COLO668 (cell line): ENCODE results near the gene ERCC6L.
"Not testable (repeated sequence)": the region's sequence is repeated elsewhere in the genome, so short reads cannot be mapped to it uniquely, and the experiment has no call there.

Experiments used
- DNase-seq: peaks from one replicate; lab custom pipeline; 2025; ENCODE audit not compliant: unreplicated experiment; lab: John Stamatoyannopoulos, UW

Gene ERCC6L

DNA sequence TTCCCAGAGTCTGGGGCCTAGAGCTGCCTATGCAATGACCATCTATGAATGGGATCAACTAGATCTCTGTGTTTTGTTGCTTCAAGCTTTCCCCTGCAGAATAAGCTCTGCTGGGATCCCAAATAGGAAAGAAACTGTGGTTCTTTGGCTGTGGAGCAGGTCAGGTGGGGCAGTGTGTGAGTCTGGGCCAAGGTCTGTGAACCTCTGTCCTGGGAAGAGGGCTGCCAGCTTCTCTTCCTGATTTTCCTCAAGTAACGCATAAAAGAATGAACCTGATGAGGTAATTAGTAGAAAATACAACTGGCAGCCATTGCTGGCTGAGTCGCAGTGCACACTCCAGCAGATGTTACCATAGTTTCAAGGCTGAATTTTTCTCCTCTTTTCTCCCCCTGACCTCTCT is 61.8 kb downstream of the ERCC6L start:
- no peak for DNase-seq

DNA sequence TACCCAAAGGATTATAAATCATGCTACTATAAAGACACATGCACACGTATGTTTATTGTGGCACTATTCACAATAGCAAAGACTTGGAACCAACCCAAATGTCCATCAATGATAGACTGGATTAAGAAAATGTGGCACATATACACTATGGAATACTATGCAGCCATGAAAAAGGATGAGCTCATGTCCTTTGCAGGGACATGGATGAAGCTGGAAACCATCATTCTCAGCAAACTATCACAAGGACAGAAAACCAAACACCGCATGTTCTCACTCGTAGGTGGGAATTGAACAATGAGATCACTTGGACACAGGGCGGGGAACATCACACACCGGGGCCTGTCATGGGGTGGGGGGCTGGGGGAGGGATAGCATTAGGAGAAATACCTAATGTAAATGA is 62.5 kb downstream of the ERCC6L start:
- DNase-seq: not testable (repeated sequence)

DNA sequence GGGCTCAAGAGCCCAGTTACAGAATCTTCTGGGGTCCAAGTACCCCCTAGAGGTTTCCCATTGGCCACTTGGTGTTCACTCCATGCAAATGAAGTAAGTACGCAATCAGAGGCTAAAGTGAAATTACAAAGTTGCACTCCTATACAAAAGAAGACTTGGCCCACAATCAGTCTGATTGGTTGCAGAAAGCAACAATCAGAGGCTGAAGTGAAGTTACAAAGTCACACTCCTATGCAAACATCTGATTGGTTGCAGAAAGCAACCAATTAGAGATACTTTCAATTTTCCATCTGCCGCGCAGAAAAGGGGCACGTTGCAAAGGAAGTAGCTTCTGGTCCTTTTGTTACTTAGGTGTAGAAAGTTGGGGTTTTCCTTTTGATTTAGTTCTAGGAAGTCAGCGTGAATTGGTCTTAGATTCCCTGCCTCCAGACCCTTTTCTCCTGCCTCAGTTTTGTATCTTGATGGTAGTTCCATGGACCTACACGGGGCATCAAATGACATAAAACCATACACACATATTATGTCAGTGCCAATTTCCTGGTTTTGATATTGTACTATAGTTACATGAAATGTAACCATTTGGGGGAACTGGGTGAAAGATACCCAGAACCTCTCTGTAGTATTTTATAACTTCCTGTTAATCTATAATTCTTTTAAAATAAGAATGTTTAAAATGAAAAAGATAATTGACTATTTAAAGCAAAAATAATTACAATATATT is 69.7 kb downstream of the ERCC6L start:
- no peak for DNase-seq

DNA sequence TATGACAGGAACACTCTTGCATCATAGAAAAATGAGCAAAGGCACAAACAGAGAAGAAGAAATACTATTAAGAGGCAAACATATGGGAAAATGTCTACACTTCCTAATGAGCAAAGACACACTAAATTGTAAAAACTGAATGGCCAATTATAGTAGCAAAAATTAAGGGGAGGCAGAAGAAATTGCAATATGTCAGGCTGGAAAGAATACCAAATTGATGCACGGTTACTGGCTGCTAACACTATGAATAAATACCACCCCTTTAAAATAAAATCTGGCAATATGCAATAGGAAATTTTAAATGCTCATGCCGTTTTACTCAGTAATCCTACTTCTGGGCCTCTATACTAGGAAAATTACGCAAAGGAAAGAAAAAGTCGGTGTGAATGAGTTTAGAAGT is 73.3 kb downstream of the ERCC6L start:
- no peak for DNase-seq

DNA sequence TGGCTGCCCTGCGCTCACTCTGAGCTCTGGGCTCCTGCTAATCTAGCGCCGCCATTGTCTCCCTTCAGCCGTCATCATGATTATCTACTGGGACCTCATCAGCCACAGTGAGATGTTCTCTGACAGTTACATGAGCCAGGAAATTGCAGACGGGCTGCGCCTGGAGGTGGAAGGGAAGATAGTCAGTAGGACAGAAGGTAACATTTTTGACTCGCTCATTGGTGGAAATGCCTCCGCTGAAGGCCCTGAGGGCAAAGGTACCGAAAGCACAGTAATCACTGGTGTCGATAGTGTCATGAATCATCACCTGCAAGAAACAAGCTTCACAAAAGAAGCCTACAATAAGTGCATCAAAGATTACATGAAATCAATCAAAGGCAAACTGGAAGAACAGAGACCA is 79.1 kb downstream of the ERCC6L start:
- DNase-seq: no peak

DNA sequence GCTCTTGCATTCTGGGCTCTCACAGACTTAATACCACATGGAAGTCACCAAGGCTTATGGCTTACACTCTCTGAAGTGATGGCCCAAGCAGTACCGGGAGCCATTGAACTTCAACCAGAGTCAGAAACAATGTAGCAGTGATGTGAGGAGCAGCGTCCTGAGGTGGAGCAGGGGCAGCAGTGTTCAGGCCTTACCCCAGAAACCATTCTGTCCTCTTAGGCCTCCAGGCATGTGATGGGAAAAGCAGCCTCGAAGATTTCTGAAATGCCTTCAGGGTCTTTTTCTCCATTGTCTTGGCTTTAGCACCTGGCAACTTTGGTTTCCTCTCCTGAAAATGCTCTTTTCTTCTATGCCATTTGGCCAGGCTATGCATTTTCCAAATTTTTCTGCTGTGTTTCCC is 80.1 kb downstream of the ERCC6L start:
- no peak for DNase-seq
